Measurements from ENCODE around the gene APRT. TPM values are rescaled to one million over a fixed set of nuclear protein-coding genes. Genes with fewer than 3 reads are reported as not detected.

The APRT gene
- total RNA-seq, 1 experiment from 2014 or later, result 350 TPM

DNA sequence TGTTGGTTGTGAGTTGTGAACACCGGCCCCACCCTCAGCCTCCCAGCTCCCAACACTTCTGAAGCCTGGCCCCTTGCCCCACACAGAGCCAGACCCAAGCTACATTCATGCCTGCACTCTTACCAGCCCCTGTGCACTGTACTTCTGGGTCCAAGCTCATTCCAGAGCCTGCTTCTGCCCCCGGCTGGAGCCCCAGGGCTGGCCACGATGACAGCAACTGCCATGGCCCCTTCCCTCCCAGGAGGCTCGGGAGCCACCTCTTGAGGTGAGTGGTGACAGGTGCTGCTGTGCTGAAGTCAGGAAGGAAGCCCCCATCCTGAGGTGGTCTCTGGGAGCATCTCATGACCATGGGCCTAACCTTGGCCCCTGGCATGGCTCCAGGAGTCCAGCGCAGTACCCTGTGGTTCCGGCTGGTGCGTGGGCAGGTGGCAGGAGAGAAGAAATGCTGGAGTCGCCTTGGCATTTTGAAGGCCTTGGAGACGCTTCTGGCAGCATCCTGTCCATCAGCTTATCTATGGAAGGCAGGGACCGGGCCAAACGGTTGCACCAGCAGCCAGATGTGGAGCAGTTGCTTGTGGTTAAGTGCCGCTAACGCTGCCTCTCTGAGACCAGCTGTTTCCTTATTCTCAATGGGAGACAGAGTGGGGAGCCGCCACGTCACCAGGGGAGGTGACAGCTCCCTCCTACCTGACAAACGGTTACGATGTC, 12.0 kb downstream of the APRT start:
- H3F3A ChIP-seq (ENCODE audit: low read length, unreplicated experiment), result no peaks in the 10 kb centered on the region
- peaks cover 2% of the 10 kb centered on the region; the same call in 1 of the 2 replicates for H4K20me1 ChIP-seq (ENCODE audit: low read length)
- H3K79me2 ChIP-seq (ENCODE audit: low read length), result peaks cover 12% of the 10 kb centered on the region
- no peaks in the 10 kb centered on the region for H3K9me3 ChIP-seq (ENCODE audit: low read length)
- H2AFZ ChIP-seq (ENCODE audit: low read length), result no peak overlapping the region
- no peaks in the 10 kb centered on the region for H3K36me3 ChIP-seq (ENCODE audit: low read depth, low read length)
- DNase-seq (no peak), ATAC-seq (no peak)
- peaks cover under 1% of the 10 kb centered on the region; the same call in 1 of the 2 replicates for H3K4me1 ChIP-seq (ENCODE audit: insufficient read depth, low read length)
- H3K4me2 ChIP-seq (ENCODE audit: low read length), result no peak overlapping the region
- BruUV-seq (replicated peaks), result no TSS peak
- no peak overlapping the region for H3K27ac ChIP-seq (ENCODE audit: low read length)
- TF ChIP-seq CTCF (conservative IDR thresholded peaks at IDR 0.05; ENCODE audit: low read depth, low read length), result no peak
- TF ChIP-seq EZH2 (IDR thresholded peaks at IDR 0.05; ENCODE audit: low read length, unreplicated experiment), result no peak
- no peak for TF ChIP-seq EZH2phosphoT487 (IDR thresholded peaks at IDR 0.05; ENCODE audit: borderline replicate concordance, low read length)
- H3K9ac ChIP-seq (ENCODE audit: low read length), result no peak overlapping the region
- no peaks in the 10 kb centered on the region for H3K27me3 ChIP-seq (ENCODE audit: low read length)
- ChIA-PET CTCF (no interaction called here), POLR2A (ENCODE audit: unreplicated experiment) (interaction anchor here (0.7 kb wide), 1 partner anchor 129 kb away, joined by 4 read pairs; no protein-coding TSS in a partner anchor)
- H3K9me2 ChIP-seq (replicated peaks; ENCODE audit: low read length), result no peaks in the 10 kb centered on the region
- no peak overlapping the region for H3K4me3 ChIP-seq (ENCODE audit: low read length)
- intact Hi-C loops (cut with micrococcal nuclease), result no loop called here

DNA sequence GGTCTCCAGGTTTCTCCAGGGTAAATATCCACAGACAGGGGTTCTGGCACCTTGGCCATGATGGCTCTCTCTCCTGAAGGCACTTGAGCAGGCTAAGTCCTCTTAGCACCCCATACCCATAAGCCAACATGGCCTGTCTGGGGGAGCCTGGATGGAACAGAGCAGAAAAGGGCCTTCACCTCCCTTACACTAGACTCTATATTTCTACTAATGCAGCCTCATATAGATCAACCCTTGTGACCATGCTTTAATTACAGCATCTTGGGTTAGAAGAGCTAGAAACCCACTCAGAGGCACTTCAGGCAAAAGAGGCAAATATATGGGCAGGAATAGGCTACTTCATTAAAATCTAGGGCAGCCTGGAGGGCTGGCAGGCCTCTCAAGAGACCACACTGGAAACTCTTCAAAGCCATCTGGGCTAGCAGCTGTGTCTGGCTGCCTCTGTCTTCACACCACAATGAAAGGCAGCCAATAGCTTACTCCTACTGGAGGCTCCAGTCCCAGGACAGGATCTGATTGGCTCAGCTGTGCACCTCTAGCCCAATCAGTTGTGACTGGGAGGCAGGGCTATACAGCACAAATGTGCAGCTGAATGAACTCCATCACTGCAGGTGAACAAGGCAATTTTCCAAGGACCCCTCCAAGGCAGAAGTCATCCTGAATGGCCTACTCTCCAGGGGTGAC, 12.8 kb downstream of the APRT start:
- Histone ChIP-seq H3K4me1 (ENCODE audit: insufficient read depth, low read length) (no peaks in the 10 kb centered on the region), H3K27me3 (ENCODE audit: low read length) (no peaks in the 10 kb centered on the region), H3K79me2 (ENCODE audit: low read length) (peaks cover 4% of the 10 kb centered on the region; the same call in 1 of the 2 replicates), H4K20me1 (ENCODE audit: low read length) (no peaks in the 10 kb centered on the region), H3F3A (ENCODE audit: low read length, unreplicated experiment) (no peaks in the 10 kb centered on the region), H2AFZ (ENCODE audit: low read length) (no peak overlapping the region), H3K9me3 (ENCODE audit: low read length) (no peaks in the 10 kb centered on the region), H3K27ac (ENCODE audit: low read length) (no peak overlapping the region), H3K36me3 (ENCODE audit: low read depth, low read length) (no peaks in the 10 kb centered on the region), H3K9ac (ENCODE audit: low read length) (no peak overlapping the region), H3K9me2 (replicated peaks; ENCODE audit: low read length) (no peaks in the 10 kb centered on the region), H3K4me2 (ENCODE audit: low read length) (no peak overlapping the region), H3K4me3 (ENCODE audit: low read length) (no peak overlapping the region)
- ATAC-seq, result no peak
- no TSS peak for BruUV-seq (replicated peaks)
- TF ChIP-seq EZH2 (IDR thresholded peaks at IDR 0.05; ENCODE audit: low read length, unreplicated experiment), result no peak
- TF ChIP-seq EZH2phosphoT487 (IDR thresholded peaks at IDR 0.05; ENCODE audit: borderline replicate concordance, low read length), result no peak
- TF ChIP-seq CTCF (conservative IDR thresholded peaks at IDR 0.05; ENCODE audit: low read depth, low read length), result no peak
- no peak for DNase-seq
- intact Hi-C loops (cut with micrococcal nuclease), result no loop called here
- ChIA-PET CTCF (no interaction called here), POLR2A (ENCODE audit: unreplicated experiment) (interaction anchor here (0.7 kb wide), 1 partner anchor 128 kb away, joined by 4 read pairs; no protein-coding TSS in a partner anchor)

DNA sequence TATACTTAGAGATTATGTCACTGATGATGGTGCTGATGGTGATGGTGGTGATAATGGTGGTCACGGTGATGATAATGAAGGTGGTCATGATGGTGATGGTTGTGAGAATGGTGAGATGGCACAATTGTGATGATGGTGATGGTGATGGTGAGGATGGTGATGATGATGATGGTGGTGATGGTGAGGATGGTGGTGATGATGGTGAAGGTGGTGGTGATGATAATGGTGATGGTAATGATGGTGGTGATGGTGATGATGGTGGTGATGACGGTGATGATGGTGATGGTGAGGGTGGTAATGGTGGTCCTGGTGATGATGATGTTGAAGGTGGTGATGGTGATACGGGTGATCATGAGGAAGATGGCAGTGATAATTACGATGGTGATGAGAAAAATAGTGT, 13.7 kb downstream of the APRT start:
- no peaks in the 10 kb centered on the region for H3K36me3 ChIP-seq (ENCODE audit: low read depth, low read length)
- no peak overlapping the region for H3K9ac ChIP-seq (ENCODE audit: low read length)
- H3K4me2 ChIP-seq (ENCODE audit: low read length), result no peak overlapping the region
- no peak for ATAC-seq
- H3K9me2 ChIP-seq (replicated peaks; ENCODE audit: low read length), result no peaks in the 10 kb centered on the region
- no peaks in the 10 kb centered on the region for H3K27me3 ChIP-seq (ENCODE audit: low read length)
- no peaks in the 10 kb centered on the region for H4K20me1 ChIP-seq (ENCODE audit: low read length)
- H3F3A ChIP-seq (ENCODE audit: low read length, unreplicated experiment), result no peaks in the 10 kb centered on the region
- intact Hi-C loops (cut with micrococcal nuclease), result no loop called here
- H3K27ac ChIP-seq (ENCODE audit: low read length), result no peak overlapping the region
- ChIA-PET POLR2A (ENCODE audit: unreplicated experiment) (no interaction called here), CTCF (no interaction called here)
- DNase-seq, result no peak
- no peaks in the 10 kb centered on the region for H3K9me3 ChIP-seq (ENCODE audit: low read length)
- BruUV-seq (replicated peaks), result no TSS peak
- H3K4me1 ChIP-seq (ENCODE audit: insufficient read depth, low read length), result no peaks in the 10 kb centered on the region
- no peak overlapping the region for H3K4me3 ChIP-seq (ENCODE audit: low read length)
- 0 out of 2 replicates have a peak, but pooled peaks cover under 1% of the 10 kb centered on the region for H3K79me2 ChIP-seq (ENCODE audit: low read length)
- H2AFZ ChIP-seq (ENCODE audit: low read length), result no peak overlapping the region
- no peak for TF ChIP-seq EZH2 (IDR thresholded peaks at IDR 0.05; ENCODE audit: low read length, unreplicated experiment)
- no peak for TF ChIP-seq EZH2phosphoT487 (IDR thresholded peaks at IDR 0.05; ENCODE audit: borderline replicate concordance, low read length)
- TF ChIP-seq CTCF (conservative IDR thresholded peaks at IDR 0.05; ENCODE audit: low read depth, low read length), result no peak
